OCI-LY7 (cell line): ENCODE results near the gene INSC.

Source experiments
- EZH2phosphoT487 ChIP-seq: fragments of 200-600 bp; sonication (generic); IDR thresholded peaks from 2 replicates; pipeline ENCODE4 v1.6.1; 2018; ENCODE audit warnings: low read depth, borderline replicate concordance, mild to moderate bottlenecking, mixed run types, antibody characterized with exemption, low read length, moderate library complexity, mixed read lengths
- TF ChIP-seq, protein P1 (sequence below): fragments of 200-600 bp; sonication (generic); conservative IDR thresholded peaks from 2 replicates; pipeline ENCODE4 v1.5.1; 2014; ENCODE audit warnings: mild to moderate bottlenecking, antibody characterized with exemption, low read length, moderate library complexity, mixed read lengths

DNA sequence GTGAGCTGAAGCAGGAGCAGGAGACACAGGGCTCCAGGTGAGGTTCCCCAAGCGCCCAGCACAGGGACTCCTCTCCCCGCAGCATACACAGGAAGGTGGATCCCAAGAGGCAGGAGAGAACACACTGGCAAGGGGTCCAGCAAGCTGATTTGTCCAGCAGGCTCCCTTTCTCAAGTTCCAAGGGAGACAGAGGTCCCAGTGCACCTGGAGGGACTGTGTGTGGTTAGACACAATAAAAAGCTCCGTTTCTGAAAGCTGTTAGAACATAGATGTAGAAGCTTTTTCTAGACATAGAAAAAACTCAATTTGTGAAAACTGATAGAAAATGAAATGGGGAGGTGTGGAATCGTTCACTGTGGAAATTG lies 39.6 kb upstream of the INSC start:
- TF ChIP-seq, protein P1, sequence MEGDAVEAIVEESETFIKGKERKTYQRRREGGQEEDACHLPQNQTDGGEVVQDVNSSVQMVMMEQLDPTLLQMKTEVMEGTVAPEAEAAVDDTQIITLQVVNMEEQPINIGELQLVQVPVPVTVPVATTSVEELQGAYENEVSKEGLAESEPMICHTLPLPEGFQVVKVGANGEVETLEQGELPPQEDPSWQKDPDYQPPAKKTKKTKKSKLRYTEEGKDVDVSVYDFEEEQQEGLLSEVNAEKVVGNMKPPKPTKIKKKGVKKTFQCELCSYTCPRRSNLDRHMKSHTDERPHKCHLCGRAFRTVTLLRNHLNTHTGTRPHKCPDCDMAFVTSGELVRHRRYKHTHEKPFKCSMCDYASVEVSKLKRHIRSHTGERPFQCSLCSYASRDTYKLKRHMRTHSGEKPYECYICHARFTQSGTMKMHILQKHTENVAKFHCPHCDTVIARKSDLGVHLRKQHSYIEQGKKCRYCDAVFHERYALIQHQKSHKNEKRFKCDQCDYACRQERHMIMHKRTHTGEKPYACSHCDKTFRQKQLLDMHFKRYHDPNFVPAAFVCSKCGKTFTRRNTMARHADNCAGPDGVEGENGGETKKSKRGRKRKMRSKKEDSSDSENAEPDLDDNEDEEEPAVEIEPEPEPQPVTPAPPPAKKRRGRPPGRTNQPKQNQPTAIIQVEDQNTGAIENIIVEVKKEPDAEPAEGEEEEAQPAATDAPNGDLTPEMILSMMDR = peak; percentile 38; the same call in 1 of the 2 replicates
- no peak for TF ChIP-seq EZH2phosphoT487
